ENCODE measurements around the gene SRCAP.

SRCAP gene

DNA sequence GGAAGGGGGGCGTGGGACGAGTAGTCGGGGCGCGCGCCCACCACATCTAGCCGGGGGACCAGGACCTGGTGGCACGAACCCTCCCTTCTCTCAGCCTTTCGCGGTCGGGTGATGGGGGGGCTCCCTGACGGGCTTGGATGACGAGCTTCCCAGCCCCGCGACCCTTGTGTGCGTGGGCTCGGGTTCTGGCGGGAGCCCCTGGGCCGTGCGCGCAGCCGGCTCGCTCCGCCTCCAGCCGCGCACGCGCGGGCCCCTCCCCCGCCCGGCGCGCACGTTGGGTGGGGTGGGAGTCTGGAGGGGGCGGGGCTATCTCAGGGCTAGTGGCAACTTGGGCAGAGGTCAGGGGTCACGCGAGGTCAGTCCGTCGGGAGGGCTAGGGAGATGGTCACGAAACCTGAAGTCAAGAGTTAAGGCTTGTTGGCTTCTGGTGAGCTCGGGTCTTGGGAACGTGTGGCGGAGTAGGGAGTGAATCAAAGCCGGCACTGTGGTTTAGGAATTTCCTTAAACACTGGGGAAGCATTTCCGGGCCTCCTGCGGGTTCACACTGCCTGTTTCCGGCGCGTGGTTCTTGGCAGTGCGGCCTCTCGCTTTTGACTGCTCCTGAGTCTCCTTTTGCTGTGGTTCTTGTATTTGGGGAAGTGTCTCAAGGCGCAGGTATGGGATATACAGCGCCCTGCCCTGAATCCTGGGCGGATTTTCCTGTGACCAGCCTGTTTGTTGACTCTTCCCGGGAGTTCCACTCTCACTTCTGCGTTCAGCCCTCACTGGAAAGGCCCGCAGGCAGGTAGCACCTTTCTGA, at the start of gene SRCAP:
SRCAP (plus strand) TSS at position 356 of the 799 bp plus-strand sequence. CDS start 1,654 bp downstream, outside the sequence.
- DNase-seq (ENCODE audit: low spot score) = peak; percentile 84

GRCh38 chr16:30649725-30650368, 49.1 kb upstream of the SRCAP start:
- DNase-seq (ENCODE audit: low spot score) = peak; percentile 6

GRCh38 chr16:30650369-30651123, 48.4 kb upstream of the SRCAP start, which contains the start of gene PRR14:
PRR14 (plus strand) TSS chr16:30650960; CDS start chr16:30651646, 686 bp downstream.
- peak; percentile 100 for DNase-seq (ENCODE audit: low spot score)

GRCh38 chr16:30651124-30652004, 47.6 kb upstream of the SRCAP start:
- DNase-seq (ENCODE audit: low spot score) = peak; percentile 77

- no peak for DNase-seq (ENCODE audit: low spot score)
Measured at GRCh38 chr16:30652005-30652296, 47.0 kb upstream of the SRCAP start.

GRCh38 chr16:30652718-30653117, 46.3 kb upstream of the SRCAP start:
- no peak for DNase-seq (ENCODE audit: low spot score)

- DNase-seq (ENCODE audit: low spot score) = no peak
Measured at GRCh38 chr16:30654856-30655255, 44.1 kb upstream of the SRCAP start.

GRCh38 chr16:30655815-30656347, 43.1 kb upstream of the SRCAP start:
- no peak for DNase-seq (ENCODE audit: low spot score)

DNA sequence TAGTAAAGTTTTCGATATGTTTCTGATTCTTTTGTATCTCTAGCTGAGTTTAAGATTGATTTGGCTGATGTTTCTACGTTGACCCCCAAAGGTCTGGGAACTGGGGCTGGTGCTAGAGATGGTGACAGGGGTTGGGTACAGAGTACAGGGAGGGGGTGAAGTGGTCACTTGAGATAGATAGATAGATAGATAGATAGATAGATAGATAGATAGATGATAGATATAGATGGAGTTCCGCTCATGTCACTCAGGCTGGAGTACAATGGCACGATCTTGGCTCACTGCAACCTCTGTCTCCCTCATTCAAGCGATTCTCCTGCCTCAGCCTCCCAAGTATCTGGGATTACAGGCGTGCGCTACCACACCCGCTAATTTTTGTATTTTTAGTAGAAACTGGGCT, 42.6 kb upstream of the SRCAP start:
- DNase-seq (ENCODE audit: low spot score) = no peak

DNA sequence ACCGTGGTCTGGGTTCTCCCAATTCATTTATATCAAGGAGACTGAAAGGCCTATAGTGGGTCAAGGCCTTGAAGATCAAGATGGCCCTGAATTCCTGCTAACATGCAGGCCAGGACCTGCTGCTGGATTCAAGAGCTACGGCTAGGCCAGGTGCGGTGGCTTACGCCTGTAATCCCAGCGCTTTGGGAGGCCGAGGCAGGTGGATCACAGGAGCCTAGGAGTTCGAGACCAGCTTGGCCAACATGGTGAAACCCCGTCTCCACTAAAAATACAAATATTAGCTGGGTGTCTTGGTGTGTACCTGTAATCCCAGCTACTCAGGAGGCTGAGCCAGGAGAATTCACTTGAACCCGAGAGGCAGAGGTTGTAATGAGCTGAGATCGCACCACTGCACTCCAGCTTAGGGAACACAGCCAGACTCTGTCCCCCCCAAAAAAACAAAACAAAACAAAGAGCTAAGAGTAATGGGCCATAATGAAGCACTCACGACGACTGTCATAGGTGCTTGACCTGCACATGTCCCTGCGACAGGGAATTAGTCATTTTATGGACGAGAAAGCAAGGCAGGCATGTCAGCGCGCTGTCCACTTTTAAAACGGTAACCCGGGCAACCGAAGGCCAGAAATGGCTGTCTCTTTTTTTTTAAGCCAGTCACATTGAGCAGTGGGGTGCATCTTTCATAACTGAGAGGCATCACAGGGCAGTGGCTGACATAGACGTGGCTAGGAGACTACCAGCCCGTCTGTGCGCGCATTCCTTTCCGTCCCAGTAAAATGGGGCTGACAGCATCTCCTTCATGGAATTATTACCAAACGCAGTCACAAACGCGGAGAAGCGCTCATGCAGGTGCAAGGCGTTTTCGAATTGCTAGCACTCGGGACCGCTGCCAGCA, 41.8 kb upstream of the SRCAP start:
- DNase-seq (ENCODE audit: low spot score) = no peak

GRCh38 chr16:30657866-30658730, 40.9 kb upstream of the SRCAP start, which contains the start of gene FBRS:
FBRS (plus strand) TSS chr16:30658431; CDS start chr16:30659519, 1,088 bp downstream.
- peak; percentile 100 for DNase-seq (ENCODE audit: low spot score)

GRCh38 chr16:30658731-30659506, 40.1 kb upstream of the SRCAP start:
- DNase-seq (ENCODE audit: low spot score) = peak; percentile 97

- peak; percentile 55 for DNase-seq (ENCODE audit: low spot score)
Measured at GRCh38 chr16:30659507-30660423, 39.2 kb upstream of the SRCAP start.

DNA sequence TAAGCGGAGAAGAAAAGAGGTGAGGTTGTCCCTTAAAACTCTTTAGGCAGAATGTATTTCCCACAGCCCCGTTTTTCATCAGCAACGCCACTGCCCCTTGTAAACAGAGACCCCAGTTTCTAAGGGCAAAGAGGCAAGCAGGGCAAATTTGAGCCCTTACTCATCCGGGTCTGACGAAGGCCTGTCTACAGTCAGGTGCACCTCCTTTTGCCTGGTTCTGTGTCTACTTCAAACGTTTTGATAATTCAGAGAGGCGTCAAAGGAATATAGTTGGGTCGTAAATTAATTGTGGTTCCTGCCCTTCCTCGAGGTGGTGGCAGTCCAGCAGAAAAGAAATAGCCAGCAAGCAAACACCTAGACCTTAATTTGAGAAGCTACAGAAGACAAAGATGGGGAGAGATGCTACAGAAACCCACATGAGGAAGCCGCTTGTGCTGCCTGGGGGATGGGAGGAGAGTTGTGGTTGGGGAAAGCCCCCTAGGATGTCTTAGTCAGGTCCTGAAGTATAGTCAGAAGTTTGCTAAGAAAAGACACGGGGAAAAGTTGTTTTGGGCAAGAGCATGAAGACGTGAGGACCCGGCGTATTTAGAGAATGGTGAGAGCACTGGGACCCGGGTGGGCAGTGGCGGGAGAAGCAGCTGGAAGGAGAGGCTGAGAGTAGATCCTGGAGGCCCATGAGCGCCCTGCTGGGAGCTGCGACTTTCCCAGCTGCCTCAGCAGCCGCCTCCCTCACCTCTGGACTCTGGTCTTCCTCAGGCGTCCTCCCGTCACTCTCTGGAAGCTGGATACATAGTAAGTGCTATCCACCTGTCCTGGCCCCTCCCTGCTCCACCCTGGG, 38.3 kb upstream of the SRCAP start:
- peak; percentile 89 for DNase-seq (ENCODE audit: low spot score)

DNA sequence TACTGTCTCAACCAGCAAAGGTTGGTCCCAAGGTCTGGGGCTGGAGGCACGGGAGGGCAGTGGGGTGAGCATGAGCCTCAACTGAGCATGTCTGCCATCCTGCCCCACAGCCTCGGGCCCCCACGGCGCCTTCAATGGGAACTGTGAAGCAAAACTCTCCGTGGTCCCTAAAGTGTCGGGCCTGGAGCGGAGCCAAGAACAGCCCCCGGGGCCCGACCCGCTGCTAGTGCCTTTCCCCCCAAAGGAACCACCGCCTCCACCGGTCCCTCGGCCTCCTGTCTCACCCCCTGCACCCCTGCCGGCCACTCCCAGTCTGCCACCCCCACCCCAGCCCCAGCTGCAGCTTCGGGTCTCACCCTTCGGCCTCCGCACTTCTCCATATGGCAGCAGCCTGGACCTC, 36.5 kb upstream of the SRCAP start:
- DNase-seq (ENCODE audit: low spot score) = no peak

DNA sequence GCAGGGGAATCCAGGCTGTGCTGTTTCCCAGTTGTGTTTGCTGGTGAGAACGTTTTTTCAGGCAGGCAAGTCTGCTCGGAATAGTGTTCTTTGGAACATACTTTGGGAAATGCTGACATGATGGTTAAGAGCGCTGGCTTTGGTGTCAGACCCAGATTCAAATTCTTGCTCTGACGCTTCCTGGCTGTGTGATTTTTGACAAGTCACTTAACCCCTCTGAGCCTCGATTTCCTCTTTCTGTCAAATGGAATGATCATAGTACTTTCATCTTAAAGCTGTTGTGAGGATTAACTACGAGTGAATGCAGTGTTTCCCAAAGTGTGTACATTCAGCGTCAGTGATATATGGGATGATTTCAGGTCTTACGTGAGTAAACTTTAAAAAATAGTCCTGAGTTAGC, 35.9 kb upstream of the SRCAP start:
- DNase-seq (ENCODE audit: low spot score) = no peak

- no peak for DNase-seq (ENCODE audit: low spot score)
Measured at GRCh38 chr16:30663820-30664219, 35.2 kb upstream of the SRCAP start.

Data from CD4-positive, alpha-beta T cell treated with Interleukin-2 at 100 ng/mL for 4 hours (primary cell).